Measurements from ENCODE around the gene GRID2IP.
A peak's percentile ranks its signal among the peaks of the same experiment; 100 is the strongest.

GRID2IP gene

GRCh38 chr7:6542368-6542767, 8.9 kb downstream of the GRID2IP start:
- H4K20me1 ChIP-seq (ENCODE audit: control insufficient read depth, insufficient read depth, low read depth, low read length), result no peaks in the 10 kb centered on the region
- H3K36me3 ChIP-seq (ENCODE audit: control insufficient read depth, low read length), result no peaks in the 10 kb centered on the region
- H3K79me2 ChIP-seq (ENCODE audit: control insufficient read depth, low read length), result no peaks in the 10 kb centered on the region
- H3K9me2 ChIP-seq (replicated peaks; ENCODE audit: control insufficient read depth, low read length), result no peaks in the 10 kb centered on the region
- H3K4me2 ChIP-seq (ENCODE audit: low read length), result no peak overlapping the region
- H3F3A ChIP-seq (ENCODE audit: control insufficient read depth, insufficient read depth), result no peaks in the 10 kb centered on the region
- TF ChIP-seq EZH2phosphoT487 (IDR thresholded peaks at IDR 0.05; ENCODE audit: borderline replicate concordance, low read length), result no peak
- no peak for TF ChIP-seq CTCF (IDR thresholded peaks at IDR 0.05; ENCODE audit: low read depth, low read length, poor library complexity, severe bottlenecking)
- no peaks in the 10 kb centered on the region for H3K4me1 ChIP-seq (ENCODE audit: control insufficient read depth, low read length)
- H3K27ac ChIP-seq (ENCODE audit: low read depth, low read length), result no peak overlapping the region
- peaks cover 5% of the 10 kb centered on the region; the same call in 1 of the 2 replicates for H3K27me3 ChIP-seq (ENCODE audit: control insufficient read depth, low read length)
- H3K4me3 ChIP-seq (ENCODE audit: low read length), result no peak overlapping the region
- H3K9me3 ChIP-seq (ENCODE audit: control insufficient read depth, insufficient read depth, low read length), result no peaks in the 10 kb centered on the region

GRCh38 chr7:6536262-6537260, 14.7 kb downstream of the GRID2IP start:
- Histone ChIP-seq H3K4me2 (ENCODE audit: low read length) (no peak overlapping the region), H3K27me3 (ENCODE audit: control insufficient read depth, low read length) (peaks cover 49% of the 10 kb centered on the region), H3K36me3 (ENCODE audit: control insufficient read depth, low read length) (no peaks in the 10 kb centered on the region), H4K20me1 (ENCODE audit: control insufficient read depth, insufficient read depth, low read depth, low read length) (no peaks in the 10 kb centered on the region), H3K79me2 (ENCODE audit: control insufficient read depth, low read length) (no peaks in the 10 kb centered on the region), H3F3A (ENCODE audit: control insufficient read depth, insufficient read depth) (no peaks in the 10 kb centered on the region), H3K9me3 (ENCODE audit: control insufficient read depth, insufficient read depth, low read length) (no peaks in the 10 kb centered on the region), H3K9me2 (replicated peaks; ENCODE audit: control insufficient read depth, low read length) (no peaks in the 10 kb centered on the region), H3K4me1 (ENCODE audit: control insufficient read depth, low read length) (peaks cover 1% of the 10 kb centered on the region; the same call in 1 of the 2 replicates), H3K4me3 (ENCODE audit: low read length) (no peak overlapping the region), H3K27ac (ENCODE audit: low read depth, low read length) (no peak overlapping the region)
- TF ChIP-seq EZH2phosphoT487 (IDR thresholded peaks at IDR 0.05; ENCODE audit: borderline replicate concordance, low read length) (peak; percentile 61; the same call in 1 of the 2 replicates), CTCF (IDR thresholded peaks at IDR 0.05; ENCODE audit: low read depth, low read length, poor library complexity, severe bottlenecking) (no peak)

GRCh38 chr7:6533893-6534495, 17.3 kb downstream of the GRID2IP start:
- Histone ChIP-seq H4K20me1 (ENCODE audit: control insufficient read depth, insufficient read depth, low read depth, low read length) (0 out of 2 replicates have a peak, but pooled peaks cover 7% of the 10 kb centered on the region), H3K9me2 (replicated peaks; ENCODE audit: control insufficient read depth, low read length) (no peaks in the 10 kb centered on the region), H3F3A (ENCODE audit: control insufficient read depth, insufficient read depth) (no peaks in the 10 kb centered on the region), H3K27me3 (ENCODE audit: control insufficient read depth, low read length) (peaks cover 68% of the 10 kb centered on the region), H3K4me1 (ENCODE audit: control insufficient read depth, low read length) (peaks cover 17% of the 10 kb centered on the region), H3K79me2 (ENCODE audit: control insufficient read depth, low read length) (no peaks in the 10 kb centered on the region), H3K4me2 (ENCODE audit: low read length) (no peak overlapping the region), H3K4me3 (ENCODE audit: low read length) (no peak overlapping the region), H3K36me3 (ENCODE audit: control insufficient read depth, low read length) (no peaks in the 10 kb centered on the region), H3K27ac (ENCODE audit: low read depth, low read length) (no peak overlapping the region), H3K9me3 (ENCODE audit: control insufficient read depth, insufficient read depth, low read length) (no peaks in the 10 kb centered on the region)
- TF ChIP-seq CTCF (IDR thresholded peaks at IDR 0.05; ENCODE audit: low read depth, low read length, poor library complexity, severe bottlenecking), result no peak
- no peak for TF ChIP-seq EZH2phosphoT487 (IDR thresholded peaks at IDR 0.05; ENCODE audit: borderline replicate concordance, low read length)
